DND-41 (cell line): ENCODE measurements around the gene MAST2.

ENCODE experiments used
- ATAC-seq: fragments of 200-7000 bp; cut with Tn5 transposase; 3 replicates; pipeline ENCODE4 v1.9.1; 2021; ENCODE audit warnings: low read depth; ENCODE audit not compliant: insufficient read depth
- DNase-seq: peaks from one replicate; pipeline ENCODE4 v3.0.0-alpha.2; 2020
- H2AFZ ChIP-seq: 2 replicates; pipeline ENCODE4 v1.6.0; 2012; ENCODE audit warnings: low read depth, low read length
- H3K27ac ChIP-seq: 2 replicates; pipeline ENCODE4 v1.5.1; 2012; ENCODE audit warnings: low read length, inconsistent platforms
- H3K27me3 ChIP-seq: fragments of 200-600 bp; sonication (generic); 2 replicates; pipeline ENCODE4 v1.6.0; 2012; ENCODE audit warnings: low read length, mild to moderate bottlenecking, inconsistent platforms; ENCODE audit not compliant: insufficient read depth, poor library complexity
- H3K36me3 ChIP-seq: 2 replicates; pipeline ENCODE4 v1.5.1; 2012; ENCODE audit warnings: low read length, inconsistent platforms; ENCODE audit not compliant: insufficient read depth
- H3K4me1 ChIP-seq: 2 replicates; pipeline ENCODE4 v1.5.1; 2012; ENCODE audit warnings: mild to moderate bottlenecking, low read length; ENCODE audit not compliant: insufficient read depth
- H3K4me2 ChIP-seq: 2 replicates; pipeline ENCODE4 v1.6.0; 2012; ENCODE audit warnings: mild to moderate bottlenecking, moderate library complexity, low read length, inconsistent platforms; ENCODE audit not compliant: insufficient read depth
- H3K4me3 ChIP-seq, 2 experiments: fragments of 200-600 bp in 1 of 2; shearing (Covaris generic) in 1 of 2; 2 replicates each; pipeline ENCODE4 v1.5.1; 2012 to 2016; ENCODE audit warnings: inconsistent platforms in 2 of 2, low read length in 2 of 2, mild to moderate bottlenecking in 2 of 2, low read depth in 1 of 2, moderate library complexity in 1 of 2
- H3K79me2 ChIP-seq: 2 replicates; pipeline ENCODE4 v1.6.0; 2012; ENCODE audit warnings: low read length, inconsistent platforms; ENCODE audit not compliant: insufficient read depth
- H3K9ac ChIP-seq: 2 replicates; pipeline ENCODE4 v1.6.0; 2012; ENCODE audit warnings: low read depth, mild to moderate bottlenecking, inconsistent platforms, low read length, moderate library complexity
- H3K9me3 ChIP-seq: 2 replicates; pipeline ENCODE4 v1.5.1; 2012; ENCODE audit warnings: low read length, moderate library complexity, mild to moderate bottlenecking, inconsistent platforms; ENCODE audit not compliant: insufficient read depth, severe bottlenecking
- H4K20me1 ChIP-seq: 2 replicates; pipeline ENCODE4 v1.6.0; 2012; ENCODE audit warnings: low read length; ENCODE audit not compliant: insufficient read depth
- CTCF ChIP-seq: IDR thresholded peaks from 2 replicates; pipeline ENCODE4 v1.5.1; 2012; ENCODE audit warnings: borderline replicate concordance, low read length, moderate library complexity, mild to moderate bottlenecking; ENCODE audit not compliant: poor library complexity, severe bottlenecking; ENCODE audit errors: extremely low read depth
- EZH2 ChIP-seq: IDR thresholded peaks from 3 replicates; pipeline ENCODE4 v1.6.1; 2012; ENCODE audit warnings: borderline replicate concordance, low read depth, mild to moderate bottlenecking, moderate library complexity, low read length, inconsistent platforms; ENCODE audit not compliant: severe bottlenecking

The MAST2 gene

GRCh38 chr1:45971922-45972531, 168.6 kb downstream of the MAST2 start:
- Histone ChIP-seq H3K9me3 (no peaks in the 10 kb centered on the region), H4K20me1 (no peaks in the 10 kb centered on the region), H3K4me2 (no peak overlapping the region), H3K79me2 (peaks cover 2% of the 10 kb centered on the region; the same call in 1 of the 2 replicates), H3K9ac (no peak overlapping the region), H3K27ac (no peak overlapping the region), H3K36me3 (peaks cover 7% of the 10 kb centered on the region), H3K27me3 (no peaks in the 10 kb centered on the region), H3K4me1 (peaks cover 10% of the 10 kb centered on the region), H3K4me3 (no peak overlapping the region), H2AFZ (no peak overlapping the region)
- no peak for ATAC-seq
- DNase-seq, result no peak
- TF ChIP-seq CTCF (no peak), EZH2 (no peak)

DNA sequence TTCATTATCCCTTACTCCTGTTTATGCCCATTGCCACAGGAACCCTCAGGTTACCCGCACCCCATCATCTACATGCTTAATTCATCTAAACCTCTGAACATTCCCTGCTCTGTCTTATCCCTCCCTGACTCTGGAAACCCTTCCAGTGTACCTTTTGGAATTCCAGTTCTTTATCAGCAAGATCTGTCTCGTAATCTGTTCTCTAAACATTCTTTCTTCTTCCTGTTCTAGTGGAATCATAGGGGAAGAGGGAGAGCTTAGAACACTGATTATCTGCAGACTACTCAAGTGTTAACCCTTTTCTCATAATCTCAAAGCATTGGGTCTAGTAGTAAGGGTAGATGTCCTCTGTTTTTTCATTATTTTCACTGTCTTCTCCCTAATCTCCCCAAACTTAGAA, 169.2 kb downstream of the MAST2 start:
- Histone ChIP-seq H3K27ac (no peak overlapping the region), H3K36me3 (peaks cover 7% of the 10 kb centered on the region)
- no peak for ATAC-seq

DNA sequence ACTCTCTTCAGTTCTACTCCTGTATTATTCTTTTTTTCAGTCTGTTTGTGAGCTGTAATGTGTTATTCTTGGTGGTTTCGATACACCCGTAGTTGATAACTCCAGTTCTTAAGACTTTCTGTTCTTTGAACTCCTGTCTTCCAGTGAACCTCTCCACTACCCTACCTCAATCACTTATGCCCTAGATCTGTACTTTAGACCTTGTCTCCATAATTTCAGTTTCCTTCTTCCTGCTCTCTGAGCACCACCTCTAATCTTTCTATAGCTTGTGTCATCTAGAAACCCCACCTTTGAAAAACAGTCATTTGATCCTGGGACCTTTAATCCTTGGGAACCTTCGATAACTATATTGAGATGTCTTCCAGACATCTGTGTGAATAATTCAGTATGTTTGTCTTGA, 169.7 kb downstream of the MAST2 start:
- Histone ChIP-seq H3K36me3 (peaks cover 7% of the 10 kb centered on the region), H3K4me1 (peaks cover 10% of the 10 kb centered on the region), H3K9ac (no peak overlapping the region), H3K4me2 (no peak overlapping the region), H3K4me3 (no peak overlapping the region), H3K9me3 (no peaks in the 10 kb centered on the region), H3K79me2 (peaks cover 2% of the 10 kb centered on the region; the same call in 1 of the 2 replicates), H3K27ac (no peak overlapping the region), H4K20me1 (no peaks in the 10 kb centered on the region), H3K27me3 (no peaks in the 10 kb centered on the region), H2AFZ (no peak overlapping the region)
- DNase-seq (no peak), ATAC-seq (no peak)
- TF ChIP-seq EZH2, result no peak
- TF ChIP-seq CTCF, result no peak

More for the DNA sequence above, 169.2 kb downstream of the MAST2 start:
- TF ChIP-seq EZH2, result no peak
- TF ChIP-seq CTCF, result no peak
- DNase-seq, result no peak
- H3K4me2 ChIP-seq, result no peak overlapping the region
- H3K4me1 ChIP-seq, result peaks cover 10% of the 10 kb centered on the region
- H3K9ac ChIP-seq, result no peak overlapping the region
- H4K20me1 ChIP-seq, result no peaks in the 10 kb centered on the region
- no peak overlapping the region for H3K4me3 ChIP-seq
- H2AFZ ChIP-seq, result no peak overlapping the region
- no peaks in the 10 kb centered on the region for H3K27me3 ChIP-seq
- H3K79me2 ChIP-seq, result peaks cover 2% of the 10 kb centered on the region; the same call in 1 of the 2 replicates
- no peaks in the 10 kb centered on the region for H3K9me3 ChIP-seq
